Kidney tubule cell (primary cell): Measurements from ENCODE around the gene MRLN.

Experiments used
- DNase-seq: peaks from one replicate; pipeline ENCODE4 v3.0.0-alpha.2; 2018; ENCODE audit warnings: low spot score

Gene MRLN

GRCh38 chr10:59705931-59706330 lies 47.3 kb downstream of the MRLN start:
- DNase-seq: no peak

- no peak for DNase-seq
These were observed 48.6 kb downstream of the MRLN start for GRCh38 chr10:59704630-59705029.

GRCh38 chr10:59702347-59702746 lies 50.9 kb downstream of the MRLN start:
- peak; percentile 41 for DNase-seq

GRCh38 chr10:59700709-59701108 lies 52.5 kb downstream of the MRLN start:
- DNase-seq: no peak

GRCh38 chr10:59698326-59698725 lies 54.9 kb downstream of the MRLN start:
- no peak for DNase-seq

- no peak for DNase-seq
These were observed 57.6 kb downstream of the MRLN start for GRCh38 chr10:59695637-59696036.

GRCh38 chr10:59694936-59695335 lies 58.3 kb downstream of the MRLN start:
- DNase-seq: no peak

GRCh38 chr10:59692113-59692512 lies 61.1 kb downstream of the MRLN start:
- no peak for DNase-seq

GRCh38 chr10:59688921-59689351 lies 64.3 kb downstream of the MRLN start:
- DNase-seq: peak; percentile 40

GRCh38 chr10:59687657-59688056 lies 65.6 kb downstream of the MRLN start:
- DNase-seq: no peak
